ENCODE results near the gene RASA4.
"Not testable (repeated sequence)": the region's sequence is repeated elsewhere in the genome, so short reads cannot be mapped to it uniquely, and the experiment has no call there.

RASA4 gene

GRCh38 chr7:102616507-102617125 lies at the start of gene RASA4:
TSS of gene RASA4 (minus strand) at chr7:102616756. CDS start at chr7:102616689, 67 bp downstream.
- DNase-seq, result not testable (repeated sequence)

GRCh38 chr7:102664765-102665164 lies 48.2 kb upstream of the RASA4 start:
- not testable (repeated sequence) for DNase-seq

GRCh38 chr7:102649924-102650323 lies 33.4 kb upstream of the RASA4 start, which contains the start of gene SPDYE2B:
TSS of gene SPDYE2B (plus strand) at chr7:102650319. CDS start at chr7:102652349, 2,030 bp downstream.
- DNase-seq, result not testable (repeated sequence)

GRCh38 chr7:102647813-102648212 lies 31.3 kb upstream of the RASA4 start:
- DNase-seq, result not testable (repeated sequence)

GRCh38 chr7:102643404-102643803 lies 26.8 kb upstream of the RASA4 start:
- not testable (repeated sequence) for DNase-seq

- not testable (repeated sequence) for DNase-seq
Observed at GRCh38 chr7:102642691-102643090, 26.1 kb upstream of the RASA4 start, which contains the start of gene UPK3BL1. TSS of gene UPK3BL1 (minus strand) at chr7:102642791. CDS start at chr7:102642741, 50 bp downstream.

- DNase-seq, result not testable (repeated sequence)
Observed at GRCh38 chr7:102638848-102639247, 22.3 kb upstream of the RASA4 start.

GRCh38 chr7:102636956-102637355 lies 20.4 kb upstream of the RASA4 start:
- not testable (repeated sequence) for DNase-seq

- not testable (repeated sequence) for DNase-seq
Observed at GRCh38 chr7:102635354-102635753, 18.8 kb upstream of the RASA4 start.

GRCh38 chr7:102634299-102634698 lies 17.7 kb upstream of the RASA4 start:
- not testable (repeated sequence) for DNase-seq

- not testable (repeated sequence) for DNase-seq
Observed at GRCh38 chr7:102630622-102631021, 14.1 kb upstream of the RASA4 start.

- DNase-seq, result not testable (repeated sequence)
Observed at GRCh38 chr7:102627271-102627904, 10.8 kb upstream of the RASA4 start.

GRCh38 chr7:102618122-102618521 lies 1.6 kb upstream of the RASA4 start:
- not testable (repeated sequence) for DNase-seq

- not testable (repeated sequence) for DNase-seq
Observed at GRCh38 chr7:102615930-102616329, 626 bp downstream of the RASA4 start.

- not testable (repeated sequence) for DNase-seq
Observed at GRCh38 chr7:102614873-102615272, 1.7 kb downstream of the RASA4 start.

GRCh38 chr7:102614346-102614697 lies 2.2 kb downstream of the RASA4 start:
- DNase-seq, result not testable (repeated sequence)

- DNase-seq, result not testable (repeated sequence)
Observed at GRCh38 chr7:102613575-102614345, 2.8 kb downstream of the RASA4 start.

GRCh38 chr7:102611675-102612325 lies 4.8 kb downstream of the RASA4 start:
- DNase-seq, result not testable (repeated sequence)

GRCh38 chr7:102611013-102611674 lies 5.4 kb downstream of the RASA4 start:
- DNase-seq, result not testable (repeated sequence)

- DNase-seq, result not testable (repeated sequence)
Observed at GRCh38 chr7:102610441-102610840, 6.1 kb downstream of the RASA4 start.

- not testable (repeated sequence) for DNase-seq
Observed at GRCh38 chr7:102609734-102610133, 6.8 kb downstream of the RASA4 start.

GRCh38 chr7:102606848-102607247 lies 9.7 kb downstream of the RASA4 start:
- not testable (repeated sequence) for DNase-seq
